NB4 (cell line): ENCODE results near the gene CBX1.

Experiments
- POLR2A ChIP-seq: IDR thresholded peaks from 2 replicates; pipeline ENCODE4 v1.6.1; 2011; ENCODE audit warnings: mild to moderate bottlenecking; ENCODE audit not compliant: insufficient read length; ENCODE audit errors: extremely low read depth
- TF ChIP-seq, protein P1 (sequence below): IDR thresholded peaks from one replicate; pipeline ENCODE4 v1.5.1; 2012; ENCODE audit warnings: low read depth, low read length

DNA sequence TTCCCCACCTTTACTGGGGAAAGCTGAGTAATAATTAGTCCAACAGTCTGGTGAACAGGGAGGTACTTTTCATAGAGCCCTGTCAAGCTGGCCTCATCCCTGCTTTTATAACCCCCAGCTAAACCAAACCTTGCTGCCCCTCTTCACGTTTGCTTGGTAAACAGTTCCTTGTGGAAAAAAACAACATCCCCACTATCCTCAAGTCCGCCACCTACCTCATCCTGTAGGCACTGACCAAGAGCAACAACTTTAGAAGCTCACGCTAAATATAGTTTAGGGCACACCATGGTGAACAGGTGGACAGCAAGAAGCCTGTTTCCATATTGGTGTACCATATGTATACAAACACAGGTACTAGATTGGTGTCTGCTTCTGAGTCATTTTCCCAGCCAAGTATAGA, 36.6 kb downstream of the CBX1 start:
- TF ChIP-seq, protein P1, sequence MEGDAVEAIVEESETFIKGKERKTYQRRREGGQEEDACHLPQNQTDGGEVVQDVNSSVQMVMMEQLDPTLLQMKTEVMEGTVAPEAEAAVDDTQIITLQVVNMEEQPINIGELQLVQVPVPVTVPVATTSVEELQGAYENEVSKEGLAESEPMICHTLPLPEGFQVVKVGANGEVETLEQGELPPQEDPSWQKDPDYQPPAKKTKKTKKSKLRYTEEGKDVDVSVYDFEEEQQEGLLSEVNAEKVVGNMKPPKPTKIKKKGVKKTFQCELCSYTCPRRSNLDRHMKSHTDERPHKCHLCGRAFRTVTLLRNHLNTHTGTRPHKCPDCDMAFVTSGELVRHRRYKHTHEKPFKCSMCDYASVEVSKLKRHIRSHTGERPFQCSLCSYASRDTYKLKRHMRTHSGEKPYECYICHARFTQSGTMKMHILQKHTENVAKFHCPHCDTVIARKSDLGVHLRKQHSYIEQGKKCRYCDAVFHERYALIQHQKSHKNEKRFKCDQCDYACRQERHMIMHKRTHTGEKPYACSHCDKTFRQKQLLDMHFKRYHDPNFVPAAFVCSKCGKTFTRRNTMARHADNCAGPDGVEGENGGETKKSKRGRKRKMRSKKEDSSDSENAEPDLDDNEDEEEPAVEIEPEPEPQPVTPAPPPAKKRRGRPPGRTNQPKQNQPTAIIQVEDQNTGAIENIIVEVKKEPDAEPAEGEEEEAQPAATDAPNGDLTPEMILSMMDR = no peak
- no peak for TF ChIP-seq POLR2A
